GM21360 (cell line): ENCODE results near the gene FHIP1A.
"Not testable (repeated sequence)": the region's sequence is repeated elsewhere in the genome, so short reads cannot be mapped to it uniquely, and the experiment has no call there.

ENCODE experiments used
- ATAC-seq: cut with Tn5 transposase; IDR thresholded peaks from one replicate; pipeline ENCODE4 v1.9.1; 2021; ENCODE audit warnings: mild to moderate bottlenecking, moderate library complexity; ENCODE audit not compliant: unreplicated experiment

The FHIP1A gene

GRCh38 chr4:151408630-151409469 lies at the start of gene FHIP1A:
Gene FHIP1A, plus strand, starts transcription at chr4:151409176. Its CDS starts 157,084 bp downstream, at chr4:151566260.
- ATAC-seq: peak; percentile 85

GRCh38 chr4:151359576-151359975 lies 49.4 kb upstream of the FHIP1A start:
- ATAC-seq: no peak

GRCh38 chr4:151361126-151361525 lies 47.9 kb upstream of the FHIP1A start:
- ATAC-seq: no peak

- ATAC-seq: no peak
Observed at GRCh38 chr4:151361966-151362365, 47.0 kb upstream of the FHIP1A start.

- ATAC-seq: peak; percentile 96
Observed at GRCh38 chr4:151362404-151363164, 46.4 kb upstream of the FHIP1A start.

- ATAC-seq: no peak
Observed at GRCh38 chr4:151376540-151376939, 32.4 kb upstream of the FHIP1A start.

- no peak for ATAC-seq
Observed at GRCh38 chr4:151389311-151389710, 19.7 kb upstream of the FHIP1A start.

- ATAC-seq: not testable (repeated sequence)
Observed at GRCh38 chr4:151389799-151390198, 19.2 kb upstream of the FHIP1A start.

GRCh38 chr4:151395873-151396272 lies 13.1 kb upstream of the FHIP1A start:
- no peak for ATAC-seq

GRCh38 chr4:151400343-151400742 lies 8.6 kb upstream of the FHIP1A start:
- no peak for ATAC-seq

- ATAC-seq: no peak
Observed at GRCh38 chr4:151401739-151402138, 7.2 kb upstream of the FHIP1A start.

GRCh38 chr4:151402145-151402865 lies 6.7 kb upstream of the FHIP1A start:
- no peak for ATAC-seq

GRCh38 chr4:151403656-151404055 lies 5.3 kb upstream of the FHIP1A start:
- ATAC-seq: no peak

- ATAC-seq: not testable (repeated sequence)
Observed at GRCh38 chr4:151404802-151405201, 4.2 kb upstream of the FHIP1A start.

- ATAC-seq: no peak
Observed at GRCh38 chr4:151407018-151407417, 2.0 kb upstream of the FHIP1A start.

- peak; percentile 84 for ATAC-seq
Observed at GRCh38 chr4:151407466-151408379, 1.3 kb upstream of the FHIP1A start.

GRCh38 chr4:151408380-151408629 lies 671 bp upstream of the FHIP1A start:
- ATAC-seq: no peak

- ATAC-seq: no peak
Observed at GRCh38 chr4:151409470-151410313, 716 bp downstream of the FHIP1A start.

GRCh38 chr4:151415978-151416377 lies 7.0 kb downstream of the FHIP1A start:
- no peak for ATAC-seq

GRCh38 chr4:151417164-151417571 lies 8.2 kb downstream of the FHIP1A start:
- no peak for ATAC-seq
